ENCODE data around the gene CDK7.

The CDK7 gene

DNA sequence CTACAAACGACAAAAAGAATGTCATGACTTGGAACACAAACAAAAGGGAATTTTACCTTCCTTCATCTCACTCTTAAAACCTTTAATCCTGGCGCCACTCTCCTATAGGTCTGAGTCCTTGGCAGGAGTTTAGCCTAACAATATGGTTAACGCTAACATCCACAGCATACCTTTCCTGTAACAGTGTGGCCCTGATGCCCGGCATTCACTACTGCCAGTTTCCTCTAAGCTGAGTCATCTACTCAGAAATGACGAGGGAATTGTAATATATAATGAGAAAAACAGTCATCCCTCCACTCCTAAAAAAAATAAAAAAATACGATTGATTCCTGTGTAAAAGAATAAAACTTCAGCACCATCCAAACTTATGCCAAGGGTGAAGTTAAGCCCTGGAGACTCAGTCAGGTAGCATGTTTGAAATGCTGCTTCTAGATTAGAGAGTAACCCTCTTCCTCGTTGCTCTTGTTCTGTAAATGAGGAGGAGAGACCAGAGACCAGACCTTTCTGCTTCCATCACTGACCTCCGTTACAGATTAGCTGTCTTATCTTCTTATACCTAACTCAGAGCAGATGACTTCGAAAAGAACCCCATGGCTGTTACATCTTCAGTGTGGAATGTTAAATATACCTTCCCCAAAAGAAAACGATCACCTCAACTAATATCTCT, 60.5 kb downstream of the CDK7 start:
- no peak for DNase-seq

GRCh38 chr5:69299625-69300024, 64.9 kb downstream of the CDK7 start:
- DNase-seq: no peak

- no peak for DNase-seq
These were observed 66.0 kb downstream of the CDK7 start for GRCh38 chr5:69300537-69301203.

DNA sequence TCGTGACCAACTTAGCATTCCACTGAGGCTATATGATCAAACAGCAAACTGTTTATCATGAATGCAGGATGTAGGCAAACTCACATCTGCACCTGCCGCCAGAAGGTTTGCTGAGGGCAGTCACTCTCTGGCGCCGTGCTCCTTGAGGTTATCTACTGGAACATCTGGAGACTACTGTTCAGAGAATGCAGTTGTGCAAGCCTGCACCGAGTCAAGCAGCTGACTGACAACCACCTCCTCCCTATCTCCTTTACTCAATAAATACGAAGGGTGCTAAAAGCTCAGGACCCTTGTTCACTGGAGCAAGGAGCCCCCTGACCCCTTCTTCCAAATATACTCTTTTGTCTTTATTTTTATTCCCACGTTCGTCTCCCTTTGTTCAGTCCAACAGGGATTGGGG, 70.8 kb downstream of the CDK7 start:
- DNase-seq: no peak

DNA sequence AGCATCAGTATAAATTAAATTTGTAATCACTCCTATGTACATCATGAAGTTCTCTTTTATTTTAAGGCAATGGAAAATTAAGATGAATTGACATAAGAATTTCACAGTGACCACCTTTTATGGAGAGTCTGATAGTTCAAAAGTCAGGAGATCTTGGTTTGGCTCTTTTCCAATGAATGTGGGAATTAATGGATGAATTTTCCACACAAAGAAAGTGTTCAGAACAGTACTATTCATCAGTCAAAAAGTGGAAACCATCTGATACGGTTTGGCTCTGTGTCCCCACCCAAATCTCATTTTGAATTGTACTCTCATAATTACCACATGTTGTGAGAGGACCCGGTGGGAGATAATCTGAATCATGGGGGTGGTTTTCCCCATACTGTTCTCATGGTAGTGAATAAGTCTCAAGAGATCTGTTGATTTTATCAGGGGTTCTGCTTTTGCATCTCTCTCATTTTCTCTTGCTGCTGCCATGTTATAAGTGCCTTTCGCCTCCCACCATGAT, 73.4 kb downstream of the CDK7 start:
- no peak for DNase-seq

DNA sequence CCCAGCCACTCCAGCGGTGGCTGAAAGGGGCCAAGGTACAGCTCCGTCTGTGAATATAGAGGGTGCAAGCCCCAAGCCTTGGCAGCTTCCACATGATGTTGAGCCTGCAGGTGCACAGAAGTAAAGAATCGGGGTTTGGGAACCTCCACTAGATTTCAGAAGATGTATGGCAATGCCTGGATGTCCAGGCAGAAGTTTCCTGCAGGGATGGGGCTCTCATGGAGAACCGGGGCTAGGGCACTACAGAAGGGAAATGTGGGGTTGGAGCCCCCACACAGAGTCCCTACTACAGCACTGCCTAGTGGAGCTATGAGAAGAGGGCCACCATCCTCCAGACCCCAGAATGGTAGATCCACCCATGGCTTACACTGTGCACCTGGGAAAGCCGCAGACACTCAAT, 74.7 kb downstream of the CDK7 start:
- no peak for DNase-seq

DNA sequence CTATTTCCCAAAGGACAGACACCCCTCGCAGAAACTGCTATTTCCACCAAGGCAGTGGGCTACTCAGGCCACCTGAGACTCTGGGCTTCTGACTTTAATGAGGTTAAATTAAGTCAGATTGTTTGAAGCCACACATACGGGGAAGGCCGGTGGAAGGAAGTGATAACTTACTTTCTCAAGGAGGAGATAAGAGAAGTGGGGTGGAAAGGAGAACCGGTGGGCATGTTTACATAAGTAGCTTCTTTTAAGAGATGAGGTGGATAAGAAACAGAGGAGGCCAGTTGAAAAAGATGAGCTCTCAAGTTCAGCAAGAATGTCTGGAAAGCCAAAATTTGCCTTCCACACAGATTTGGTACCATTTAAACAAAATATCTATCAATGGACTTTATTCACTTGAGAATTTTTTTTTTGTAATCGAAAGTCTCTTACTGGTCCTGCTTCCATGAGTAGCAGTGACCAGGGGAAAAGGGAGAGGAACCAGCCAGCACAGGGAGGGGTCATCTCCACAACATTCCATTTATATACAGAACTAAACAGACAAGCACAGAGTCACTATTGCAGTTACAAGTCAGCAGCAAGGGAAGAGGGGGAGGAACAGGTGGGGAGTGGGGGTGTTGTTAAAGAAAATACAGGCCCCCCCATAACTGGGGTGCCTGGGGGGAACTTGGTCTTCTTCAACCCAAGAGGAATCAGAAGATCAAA, 77.9 kb downstream of the CDK7 start:
- DNase-seq: no peak

DNA sequence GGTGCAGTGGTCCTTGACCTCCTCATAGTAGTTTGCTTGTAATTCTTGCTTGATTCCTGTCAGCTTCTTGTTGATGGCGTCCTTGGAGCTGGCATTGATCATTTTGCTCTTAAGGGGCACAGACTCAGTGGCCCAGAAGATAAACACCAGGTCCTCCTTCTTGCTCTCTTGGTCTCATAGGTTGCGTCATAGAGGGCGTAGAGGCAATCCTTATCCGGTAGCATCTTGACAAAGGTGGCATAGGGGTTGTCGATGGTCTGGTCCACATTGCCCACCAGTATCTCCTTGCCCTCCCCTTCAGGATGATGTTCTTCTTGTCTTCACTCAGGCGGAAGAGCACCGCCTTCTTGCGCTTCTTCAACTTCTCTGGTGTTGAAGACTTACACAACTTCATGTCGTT, 78.7 kb downstream of the CDK7 start:
- DNase-seq: no peak

DNA sequence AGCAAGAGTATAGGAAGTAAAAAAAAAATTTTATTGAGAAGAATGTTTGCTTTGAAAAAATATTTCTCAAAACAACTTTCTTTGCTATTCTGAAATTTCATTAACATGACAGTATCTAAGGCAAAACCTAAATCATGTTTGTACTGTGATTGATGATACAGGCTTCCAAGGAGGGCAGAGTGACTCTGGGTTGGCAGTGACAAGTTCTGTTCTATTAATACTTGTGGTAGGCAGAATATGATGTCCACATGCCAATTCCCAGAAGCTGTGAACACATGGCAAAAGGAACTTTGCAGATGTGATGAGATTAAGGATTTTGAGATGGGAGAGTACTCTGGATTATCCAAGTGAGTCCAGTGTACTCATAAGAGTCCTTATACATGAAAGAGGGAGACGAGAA, 81.3 kb downstream of the CDK7 start:
- DNase-seq: no peak

- DNase-seq: no peak
These were observed 82.7 kb downstream of the CDK7 start for GRCh38 chr5:69317391-69317790.

DNA sequence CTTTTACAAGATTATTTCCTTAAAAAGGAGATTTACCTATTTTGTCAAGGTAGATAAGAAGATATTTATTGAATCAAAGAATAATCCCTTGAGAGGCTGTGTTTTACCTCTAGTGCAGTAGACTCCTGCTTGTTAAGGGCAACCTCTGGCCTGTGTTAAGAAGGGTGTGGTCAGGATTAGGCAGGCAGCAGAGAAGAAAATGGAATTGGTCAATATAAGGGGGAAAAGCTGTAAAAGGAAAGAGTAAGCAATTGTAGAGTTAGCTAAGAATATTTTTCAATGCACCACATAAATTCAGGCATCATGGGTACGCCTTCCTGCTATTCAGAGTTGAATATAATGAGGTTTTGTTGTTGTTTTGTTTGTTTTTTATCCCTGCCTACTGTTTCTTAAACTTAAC, 91.7 kb downstream of the CDK7 start:
- DNase-seq: no peak

Measured in eye (tissue), 1 donor.